NCI-H226 (cell line): ENCODE results near the gene KCMF1.
"Not testable (repeated sequence)": the region's sequence is repeated elsewhere in the genome, so short reads cannot be mapped to it uniquely, and the experiment has no call there.

ENCODE experiments used
- DNase-seq: peaks from one replicate; pipeline ENCODE4 v3.0.0-alpha.2; 2015

Gene KCMF1

DNA sequence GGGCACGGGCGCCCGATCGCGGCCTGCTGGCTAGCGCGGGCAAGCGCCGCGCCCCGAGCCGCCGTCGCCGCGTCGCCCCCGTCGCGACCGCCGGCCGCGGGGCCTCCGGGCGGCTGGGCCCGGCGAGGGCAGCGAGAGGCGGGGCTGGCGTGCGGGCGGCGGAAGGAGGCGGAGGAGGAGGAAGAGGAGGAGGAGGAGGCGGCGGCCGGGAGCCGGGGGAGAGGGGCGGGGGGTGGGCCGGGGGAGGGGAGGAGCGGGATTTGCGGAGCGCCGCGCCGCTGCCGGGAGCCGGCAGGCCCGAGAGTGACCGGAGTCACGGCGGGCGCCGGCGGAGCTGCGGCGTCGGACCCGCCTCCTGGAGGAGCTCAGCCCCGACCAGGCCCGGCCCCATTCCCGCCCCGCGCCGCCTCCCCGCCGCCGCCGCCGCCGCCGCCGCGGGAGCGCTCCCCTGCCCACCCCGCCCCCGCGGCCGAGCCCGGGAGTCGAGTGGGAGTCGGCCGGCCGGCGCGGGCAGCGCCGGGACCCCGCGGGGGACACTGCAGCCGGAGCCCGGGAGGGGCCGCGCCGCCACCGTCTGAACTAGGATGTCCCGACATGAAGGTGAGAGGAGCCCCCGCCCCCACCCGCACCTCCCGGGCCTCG lies at the start of gene KCMF1:
Gene KCMF1, plus strand, starts transcription at position 294 of the 642 bp plus-strand sequence. Its CDS starts 291 bp downstream, at position 585.
- peak; percentile 72 for DNase-seq

DNA sequence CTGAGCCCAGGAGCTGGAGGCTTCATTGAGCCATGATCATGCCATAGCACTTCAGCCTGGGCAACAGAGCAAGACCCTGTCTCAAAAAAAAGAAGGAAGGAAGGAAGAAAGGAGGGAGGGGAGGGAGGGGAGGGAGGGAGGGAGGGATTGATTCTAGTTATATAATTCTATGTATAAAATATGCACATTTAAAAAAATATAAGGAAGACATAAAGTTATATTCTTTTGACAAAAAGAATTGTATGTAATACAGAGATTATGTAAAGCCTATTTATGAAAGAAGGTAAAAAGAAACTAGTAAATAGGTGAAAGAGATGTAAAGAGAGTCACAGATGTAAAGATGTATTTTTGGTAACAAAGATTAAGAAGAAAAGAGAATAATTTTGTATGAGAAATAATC lies 48.0 kb upstream of the KCMF1 start:
- DNase-seq: no peak

- DNase-seq: peak; percentile 95
Observed at GRCh38 chr2:84924173-84925106, 46.5 kb upstream of the KCMF1 start.

GRCh38 chr2:84925336-84925723 lies 45.6 kb upstream of the KCMF1 start:
- no peak for DNase-seq

DNA sequence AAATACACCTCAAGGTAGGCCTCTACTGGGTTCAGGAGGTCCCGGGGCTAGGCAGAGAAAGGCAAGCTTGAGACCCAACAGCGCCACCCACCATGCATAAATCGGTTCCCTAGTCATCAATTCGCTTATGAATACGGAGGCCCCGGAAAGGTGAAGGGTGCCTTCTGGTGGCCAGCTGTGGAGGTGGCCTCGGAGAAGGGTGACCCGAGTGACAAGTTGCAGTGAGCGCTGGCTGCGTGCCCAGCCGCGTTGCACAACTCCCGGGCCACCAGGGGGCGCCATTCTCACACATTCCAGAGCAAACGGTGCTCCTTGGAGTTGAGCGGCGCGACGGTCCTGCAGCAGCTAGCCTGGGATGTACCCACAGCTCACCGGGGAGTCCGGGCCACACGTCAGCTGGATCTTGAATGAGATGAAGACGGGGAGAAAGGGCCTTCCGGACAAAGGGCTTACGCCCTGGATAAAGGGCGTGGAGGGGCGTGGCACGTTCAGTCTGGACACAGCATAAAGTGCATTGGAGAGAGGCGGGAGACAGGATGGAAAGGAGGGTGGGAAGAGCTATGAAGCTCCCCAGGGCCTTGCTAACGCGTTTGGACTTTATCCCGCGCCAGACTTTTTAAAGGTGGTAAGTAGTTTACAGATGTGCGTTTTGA lies 45.1 kb upstream of the KCMF1 start:
- peak; percentile 92 for DNase-seq

- DNase-seq: no peak
Observed at GRCh38 chr2:84927275-84927627, 43.7 kb upstream of the KCMF1 start.

- no peak for DNase-seq
Observed at GRCh38 chr2:84931384-84931821, 39.6 kb upstream of the KCMF1 start.

DNA sequence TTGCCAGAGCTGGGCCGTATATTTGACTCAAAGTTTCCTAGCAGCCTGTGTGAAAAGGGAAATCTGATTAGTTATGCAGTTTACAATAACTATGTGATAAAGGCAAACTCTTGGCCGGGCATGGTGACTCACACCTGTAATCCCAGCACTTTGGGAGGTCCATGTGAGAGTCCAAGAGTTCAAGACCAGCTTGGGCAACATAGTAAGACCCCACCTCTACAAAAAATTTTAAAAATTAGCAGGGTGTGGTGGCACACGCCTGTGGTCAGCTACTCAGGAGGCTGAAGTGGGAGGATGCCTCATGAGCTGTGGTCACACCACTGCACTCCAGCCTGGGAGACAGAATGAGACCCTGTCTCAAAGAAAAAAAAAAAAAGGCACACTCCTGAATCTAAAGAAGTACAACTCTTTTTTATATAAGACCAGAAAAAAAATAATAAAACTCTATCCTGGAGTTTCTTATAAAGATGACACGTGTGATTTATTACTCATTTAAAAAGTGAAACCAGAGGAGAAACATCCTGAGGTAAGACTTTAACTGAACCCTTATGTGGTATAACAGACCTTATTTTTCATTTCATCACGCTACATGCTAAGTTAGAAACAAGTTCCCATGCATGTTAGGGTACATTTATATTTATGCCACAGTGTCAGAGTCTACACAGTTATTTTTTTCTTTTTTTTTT lies 32.6 kb upstream of the KCMF1 start:
- DNase-seq: peak; percentile 59

GRCh38 chr2:84939426-84940087 lies 31.4 kb upstream of the KCMF1 start:
- DNase-seq: no peak

DNA sequence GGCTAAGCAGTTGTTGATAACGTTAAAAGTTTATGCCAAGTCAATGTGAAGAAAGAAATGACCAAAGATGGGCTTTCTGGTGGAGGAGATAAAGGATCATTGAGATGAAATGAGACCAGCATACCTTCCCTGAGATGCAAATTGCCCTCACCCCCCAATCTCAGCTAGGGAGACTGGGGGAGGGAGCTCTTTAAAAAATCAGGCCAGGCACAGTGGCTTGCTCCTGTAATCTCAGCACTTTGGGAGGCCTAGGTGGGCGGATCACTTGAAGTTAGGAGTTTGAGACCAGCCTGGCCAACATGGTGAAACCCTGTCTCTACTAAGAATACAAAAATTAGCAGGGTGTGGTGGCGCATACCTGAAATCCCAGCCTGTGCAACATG lies 30.9 kb upstream of the KCMF1 start:
- DNase-seq: no peak

DNA sequence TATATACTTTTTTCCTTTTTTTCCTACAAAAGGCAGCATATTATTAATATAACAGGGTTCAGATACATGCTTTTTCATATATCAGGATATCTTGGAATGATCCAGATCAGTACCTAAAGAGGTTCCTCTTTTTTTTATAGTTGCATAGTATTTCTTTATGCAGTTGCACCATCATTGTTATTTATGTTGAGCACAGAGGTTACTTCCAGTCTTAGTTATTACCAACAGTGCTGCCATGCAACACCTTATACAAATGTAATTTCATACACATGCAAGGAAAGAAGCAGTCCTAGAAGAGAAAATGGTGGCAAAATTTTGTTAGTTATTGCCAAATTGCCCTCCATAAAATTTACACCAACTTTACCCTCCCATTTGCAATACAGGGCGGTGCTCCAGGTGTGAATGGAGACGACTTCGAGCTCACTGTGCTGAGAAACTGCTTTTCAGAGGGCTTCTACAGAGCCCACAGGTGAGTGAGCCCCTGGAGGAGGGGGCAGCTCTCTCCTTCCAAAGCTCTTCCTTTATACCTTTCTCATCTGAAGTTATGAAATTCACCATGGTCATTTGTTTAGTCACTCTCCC lies 30.0 kb upstream of the KCMF1 start:
- DNase-seq: no peak

- DNase-seq: no peak
Observed at GRCh38 chr2:84942166-84942565, 28.8 kb upstream of the KCMF1 start.

GRCh38 chr2:84942964-84943421 lies 28.0 kb upstream of the KCMF1 start:
- DNase-seq: peak; percentile 65

DNA sequence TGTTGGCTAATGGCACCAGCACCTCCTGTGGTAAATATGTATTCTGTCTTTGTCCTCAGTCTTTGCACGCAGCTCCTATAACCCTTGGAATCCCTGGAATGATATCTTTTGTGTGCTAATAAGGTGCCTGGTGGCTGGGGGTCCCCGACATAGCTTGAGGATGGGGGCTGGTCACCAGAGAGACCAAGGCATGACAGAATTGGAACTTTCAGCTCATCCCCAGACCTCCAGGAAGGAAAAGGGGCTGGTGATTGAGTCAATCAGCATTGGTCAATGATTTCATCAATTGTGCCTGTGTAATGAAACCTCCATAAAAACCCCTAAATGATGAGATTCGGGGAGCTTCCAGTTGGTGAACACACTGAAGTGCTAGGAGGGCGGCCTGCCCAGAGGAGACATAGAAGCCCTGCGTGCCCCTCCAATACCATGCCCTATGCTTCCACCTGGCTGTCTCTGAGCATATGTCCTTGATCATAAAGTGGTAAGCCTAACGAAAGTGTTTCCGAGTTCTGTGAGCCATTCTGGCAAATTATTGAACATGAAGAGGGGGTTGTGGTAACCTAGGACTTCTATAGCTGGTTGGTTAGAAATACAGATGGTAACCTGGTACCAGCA lies 26.6 kb upstream of the KCMF1 start:
- no peak for DNase-seq

DNA sequence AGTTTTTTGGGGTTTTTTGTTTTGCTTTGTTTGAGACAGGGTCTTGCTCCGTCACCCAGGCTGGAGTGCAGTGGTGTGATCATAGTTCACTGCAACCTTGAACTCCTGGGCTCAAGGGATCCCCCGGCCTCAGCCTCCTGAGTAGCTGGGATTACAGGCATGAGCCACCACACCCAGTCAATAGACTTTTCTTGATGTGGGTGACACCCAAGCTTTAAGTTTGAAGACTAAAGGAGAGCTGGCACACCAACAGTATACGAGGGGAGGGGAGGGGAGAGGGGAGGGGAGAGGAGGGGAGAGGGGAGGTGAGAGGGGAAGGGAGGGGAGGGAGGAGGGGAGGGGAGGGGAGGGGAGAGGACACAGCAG lies 25.1 kb upstream of the KCMF1 start:
- DNase-seq: not testable (repeated sequence)

- DNase-seq: peak; percentile 90
Observed at GRCh38 chr2:84946204-84947009, 24.6 kb upstream of the KCMF1 start.

DNA sequence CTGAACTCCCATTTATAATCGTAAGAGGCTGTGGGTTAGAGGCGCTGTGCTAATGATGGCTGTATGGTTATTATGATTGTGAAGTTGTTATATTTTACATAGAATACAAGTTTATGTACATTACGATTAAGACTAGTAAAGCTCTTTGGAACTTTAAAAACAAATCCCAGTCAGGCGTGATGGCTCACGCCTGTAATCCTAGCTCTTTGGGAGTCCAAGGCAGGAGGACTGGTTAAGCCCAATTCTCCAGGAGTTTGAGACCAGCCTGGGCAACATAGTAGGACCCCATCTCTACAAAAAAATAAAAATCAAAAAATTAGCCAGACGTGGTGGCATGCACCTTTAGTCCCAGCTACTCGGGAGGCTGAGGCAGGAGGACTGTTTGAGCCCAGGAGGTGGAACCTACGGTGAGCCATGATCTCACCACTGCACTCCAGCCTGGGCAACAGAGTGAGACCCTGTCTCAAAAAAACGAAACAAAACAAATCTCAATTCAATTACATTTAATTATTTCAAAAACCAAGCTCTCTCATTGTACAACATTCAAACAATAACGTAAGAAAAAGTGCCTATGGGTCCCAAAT lies 23.9 kb upstream of the KCMF1 start:
- DNase-seq: no peak

- DNase-seq: no peak
Observed at GRCh38 chr2:84953535-84953934, 17.4 kb upstream of the KCMF1 start.

GRCh38 chr2:84954329-84954728 lies 16.6 kb upstream of the KCMF1 start:
- DNase-seq: no peak
